Right lobe of liver (tissue), 6 donors: ENCODE data around the gene NHLH1. TPM values are rescaled to one million over a fixed set of nuclear protein-coding genes. Genes with fewer than 3 reads are reported as not detected.

Experiments used
- ATAC-seq, 4 donors: fragments of 200-7000 bp; cut with Tn5 transposase; one replicate each; pipeline ENCODE4 v1.9.1; 2020; ENCODE audit warnings: mild to moderate bottlenecking in 4 of 4, moderate library complexity in 4 of 4
- DNase-seq, 3 donors: peaks; one replicate each; pipeline ENCODE4 v3.0.0-alpha.2; 2020
- H3K27ac ChIP-seq, 3 donors: fragments of 200-600 bp; one replicate each; pipeline ENCODE4 v1.8.0; 2022
- H3K27me3 ChIP-seq, 2 donors: fragments of 200-600 bp; one replicate each; pipeline ENCODE4 v1.8.0; 2022
- H3K36me3 ChIP-seq, 4 donors: fragments of 200-600 bp; sonication (generic) in 1 of 4; one replicate each; pipeline versions ENCODE4 v1.5.1 to v1.8.0; 2017 to 2022; ENCODE audit warnings: control low read depth in 1 of 4
- H3K4me1 ChIP-seq, 4 donors: fragments of 200-600 bp; sonication (generic) in 1 of 4; one replicate each; pipeline versions ENCODE4 v1.5.1 to v1.8.0; 2017 to 2022; ENCODE audit warnings: control low read depth in 1 of 4
- H3K4me3 ChIP-seq, 3 donors: fragments of 200-600 bp; one replicate each; pipeline ENCODE4 v1.8.0; 2022
- H3K9me3 ChIP-seq, 4 donors: fragments of 200-600 bp; sonication (generic) in 1 of 4; one replicate each; pipeline versions ENCODE4 v1.5.1 to v1.8.0; 2017 to 2022; ENCODE audit warnings: control low read depth in 1 of 4
- POLR2A ChIP-seq: fragments of 450-650 bp; IDR thresholded peaks from one replicate; pipeline ENCODE4 v1.6.1; 2017; ENCODE audit warnings: antibody characterized with exemption, mild to moderate bottlenecking
- WGBS: methylation state at CpG from one replicate; pipeline ENCODE4 v1.1.6; 2018; ENCODE audit warnings: low coverage, low lambda C conversion rate; ENCODE audit not compliant: insufficient coverage; ENCODE audit errors: missing lambda C conversion rate; 5-methylcytosine and 5-hydroxymethylcytosine counted together
- intact Hi-C, 2 donors: fragments of 100-400 bp; cut with DNase I; formaldehyde crosslinking; loops; one replicate each; pipeline versions ENCODE4 v1.11.2 to v1.14.1; 2022
- total RNA-seq, 6 experiments: library from RNA; depleted of rRNA in 2 of 6; stranded (reverse); fragments of >200 nt in 2 of 6; fragmentation: NEBNext Ultra II Directional in 3 of 6; extraction: Animal tissue kit (Norgen Biotek cat#: 25700) in 3 of 6; gene quantifications; one replicate each; pipeline versions ENCODE4 v1.1.0 to v1.2.4, GENCODE V29; 2016 to 2023
- TF ChIP-seq, protein P1 (sequence below), 4 donors: fragments of 200-600 bp in 3 of 4; fragments of 450-650 bp in 1 of 4; IDR thresholded peaks; one replicate each; pipeline versions ENCODE4 v1.5.1 to v1.8.0; 2016 to 2022; ENCODE audit warnings: antibody characterized with exemption in 4 of 4, mild to moderate bottlenecking in 2 of 4
- donor health status: DM: no; HTN: yes; CAD: no.
- donor health status: DM: no; HTN: no; CAD: no.
- donor health status: DM: no; HTN: no; CAD: no.
- donor health status: DM: no; HTN: yes; CAD: no.
- donor health status: DM: no; HTN: yes; CAD: no.

Gene NHLH1
- total RNA-seq, 6 experiments from 2014 or later = 0.07 to 0.12 TPM; not detected in 4

DNA sequence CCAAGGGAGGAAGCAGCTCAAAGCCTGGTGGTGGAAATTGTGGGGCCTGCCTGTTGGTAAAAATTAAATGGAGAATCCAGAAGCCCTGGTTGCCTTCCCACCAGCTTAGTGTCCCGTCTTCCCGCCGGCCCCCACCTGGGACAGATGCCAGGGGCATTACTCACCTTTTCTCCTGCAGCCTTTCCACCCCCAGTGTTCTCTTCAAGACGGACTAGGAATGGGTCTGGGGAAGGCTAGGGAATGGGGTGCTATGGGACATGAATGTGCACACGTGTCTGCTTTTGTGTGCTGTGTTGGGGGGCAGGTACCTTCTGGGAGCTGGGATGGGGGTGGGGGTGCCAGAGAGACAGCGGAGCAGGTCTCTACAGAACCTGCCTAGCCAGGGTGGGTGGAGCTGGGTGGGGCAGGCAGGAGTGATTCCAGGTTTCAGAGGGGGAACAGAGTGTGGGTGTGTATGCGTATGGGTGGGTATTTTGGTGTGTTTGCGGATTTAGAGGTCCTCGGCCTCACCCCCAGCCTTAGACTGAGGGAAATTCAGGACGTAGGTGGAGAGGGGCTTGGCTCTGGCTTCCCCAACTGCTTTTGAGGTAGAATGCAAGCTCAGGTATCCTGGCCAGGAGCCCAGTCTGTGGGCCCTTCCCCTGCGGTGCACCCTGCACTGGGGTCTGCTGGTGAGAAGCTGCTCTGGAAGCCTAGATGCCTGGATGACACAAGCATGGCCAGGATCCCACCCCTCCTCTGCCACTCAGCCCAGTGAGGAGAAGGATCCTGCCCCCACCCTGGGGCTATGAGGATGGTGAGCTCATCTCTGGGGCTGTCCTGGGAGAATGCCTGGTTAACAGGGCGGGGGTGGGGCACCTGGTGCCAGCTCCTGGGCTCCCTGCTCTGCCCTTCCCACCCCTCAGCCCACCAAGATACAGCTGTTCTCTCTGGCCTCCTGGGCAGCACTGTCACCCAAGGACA, 41.2 kb downstream of the NHLH1 start:
- no peaks in the 10 kb centered on the region for H3K27me3 ChIP-seq
- no peak overlapping the region for H3K27ac ChIP-seq
- H3K4me3 ChIP-seq = no peak overlapping the region
- H3K9me3 ChIP-seq = no peaks in the 10 kb centered on the region
- DNase-seq (no peak), ATAC-seq (no peak)
- no peaks in the 10 kb centered on the region for H3K36me3 ChIP-seq
- intact Hi-C loops = no loop called here
- TF ChIP-seq, protein P1, sequence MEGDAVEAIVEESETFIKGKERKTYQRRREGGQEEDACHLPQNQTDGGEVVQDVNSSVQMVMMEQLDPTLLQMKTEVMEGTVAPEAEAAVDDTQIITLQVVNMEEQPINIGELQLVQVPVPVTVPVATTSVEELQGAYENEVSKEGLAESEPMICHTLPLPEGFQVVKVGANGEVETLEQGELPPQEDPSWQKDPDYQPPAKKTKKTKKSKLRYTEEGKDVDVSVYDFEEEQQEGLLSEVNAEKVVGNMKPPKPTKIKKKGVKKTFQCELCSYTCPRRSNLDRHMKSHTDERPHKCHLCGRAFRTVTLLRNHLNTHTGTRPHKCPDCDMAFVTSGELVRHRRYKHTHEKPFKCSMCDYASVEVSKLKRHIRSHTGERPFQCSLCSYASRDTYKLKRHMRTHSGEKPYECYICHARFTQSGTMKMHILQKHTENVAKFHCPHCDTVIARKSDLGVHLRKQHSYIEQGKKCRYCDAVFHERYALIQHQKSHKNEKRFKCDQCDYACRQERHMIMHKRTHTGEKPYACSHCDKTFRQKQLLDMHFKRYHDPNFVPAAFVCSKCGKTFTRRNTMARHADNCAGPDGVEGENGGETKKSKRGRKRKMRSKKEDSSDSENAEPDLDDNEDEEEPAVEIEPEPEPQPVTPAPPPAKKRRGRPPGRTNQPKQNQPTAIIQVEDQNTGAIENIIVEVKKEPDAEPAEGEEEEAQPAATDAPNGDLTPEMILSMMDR (IDR thresholded peaks at IDR 0.05) = no peak
- no peak for TF ChIP-seq POLR2A
- 78% methylated on average over 7 of the region's 12 CpGs for WGBS
- H3K4me1 ChIP-seq = no peaks in the 10 kb centered on the region

DNA sequence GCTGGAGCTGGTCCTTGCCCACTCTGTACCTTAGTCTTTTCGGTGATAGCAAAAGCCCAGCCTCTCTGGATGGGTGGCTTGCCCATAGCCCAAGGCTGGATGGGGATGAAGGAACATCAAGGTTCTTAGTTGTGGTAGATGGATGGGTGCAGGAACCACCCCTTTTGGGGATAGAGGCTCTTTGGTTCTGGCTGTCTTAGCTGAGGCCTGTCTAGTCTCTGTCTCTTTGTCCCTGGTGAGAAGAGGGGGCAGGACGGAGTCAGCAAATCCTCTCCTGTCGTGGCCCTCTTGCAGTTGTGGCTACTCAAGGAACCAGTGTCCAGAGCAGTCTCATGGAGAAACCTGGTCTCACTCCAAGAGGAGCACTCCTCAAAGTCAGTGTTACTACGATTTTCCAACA, 42.0 kb downstream of the NHLH1 start:
- TF ChIP-seq POLR2A = no peak
- TF ChIP-seq, protein P1 (IDR thresholded peaks at IDR 0.05) = no peak
- H3K9me3 ChIP-seq = no peaks in the 10 kb centered on the region
- no peaks in the 10 kb centered on the region for H3K4me1 ChIP-seq
- no peak overlapping the region for H3K4me3 ChIP-seq
- 56% methylated on average over 3 of the region's 4 CpGs for WGBS
- H3K27ac ChIP-seq = no peak overlapping the region
- DNase-seq (no peak), ATAC-seq (no peak)
- intact Hi-C loops = no loop called here
- H3K36me3 ChIP-seq = no peaks in the 10 kb centered on the region
- H3K27me3 ChIP-seq = no peaks in the 10 kb centered on the region

DNA sequence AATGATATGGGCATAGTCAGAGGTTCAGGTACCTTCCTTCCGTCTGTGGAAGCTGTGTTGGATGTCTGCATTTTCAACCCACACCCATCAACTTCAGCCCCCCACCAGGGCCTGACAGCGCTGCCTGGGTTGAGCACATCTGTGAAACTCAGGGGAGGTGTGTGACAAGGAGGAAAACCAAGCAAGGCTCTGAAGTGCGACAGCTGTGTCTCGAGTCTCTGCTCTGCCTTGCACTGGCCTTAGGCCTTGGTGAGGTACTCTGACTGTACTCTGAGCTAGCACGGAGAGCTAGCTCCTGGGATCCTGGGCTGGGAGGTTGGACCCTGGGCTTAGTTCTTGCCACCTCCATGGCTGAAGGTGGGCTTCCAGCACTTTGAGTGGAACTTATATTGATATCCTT, 42.6 kb downstream of the NHLH1 start:
- Histone ChIP-seq H3K4me1 (no peaks in the 10 kb centered on the region), H3K4me3 (no peak overlapping the region), H3K27me3 (no peaks in the 10 kb centered on the region), H3K9me3 (no peaks in the 10 kb centered on the region), H3K36me3 (no peaks in the 10 kb centered on the region), H3K27ac (no peak overlapping the region)
- 71% methylated on average over 2 of the region's 5 CpGs for WGBS
- no peak for DNase-seq
- intact Hi-C loops = no loop called here
- no peak for TF ChIP-seq POLR2A
- TF ChIP-seq, protein P1 (IDR thresholded peaks at IDR 0.05) = no peak
- ATAC-seq = no peak

DNA sequence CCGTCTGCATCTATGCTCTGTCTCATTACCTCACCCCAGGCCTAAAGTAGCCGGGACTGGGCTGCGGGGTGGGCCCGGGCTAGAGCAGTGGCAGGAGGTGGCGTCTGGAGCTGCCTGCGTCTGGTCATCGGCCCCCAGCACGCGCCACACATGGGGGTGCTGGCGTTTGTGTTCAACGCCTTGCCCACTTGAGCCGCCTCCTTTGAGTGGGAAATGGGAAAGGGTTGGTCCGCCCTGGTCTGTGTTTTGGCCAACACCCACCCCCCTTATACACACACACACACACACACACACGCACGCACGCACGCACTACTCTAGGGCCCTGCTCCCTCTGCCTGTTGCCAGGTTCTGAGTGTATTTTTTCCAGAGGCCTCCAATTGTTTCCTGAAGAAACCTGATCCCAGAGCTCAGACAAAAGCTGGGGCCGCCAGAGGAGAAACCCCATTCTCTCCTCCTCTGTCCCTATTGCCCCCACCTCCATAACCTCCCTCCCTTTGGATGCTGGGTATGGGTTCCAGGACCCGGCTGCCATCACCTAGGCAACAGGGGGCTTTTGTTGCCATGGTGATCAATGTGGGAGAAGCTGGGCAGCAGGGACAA, 43.6 kb downstream of the NHLH1 start:
- TF ChIP-seq, protein P1 (IDR thresholded peaks at IDR 0.05) = no peak
- TF ChIP-seq POLR2A = no peak
- ATAC-seq (no peak), DNase-seq (no peak)
- intact Hi-C loops = no loop called here
- H3K36me3 ChIP-seq = no peaks in the 10 kb centered on the region
- no peaks in the 10 kb centered on the region for H3K27me3 ChIP-seq
- no peaks in the 10 kb centered on the region for H3K9me3 ChIP-seq
- no peak overlapping the region for H3K4me3 ChIP-seq
- 68% methylated on average over 9 of the region's 19 CpGs for WGBS
- no peaks in the 10 kb centered on the region for H3K4me1 ChIP-seq
- H3K27ac ChIP-seq = no peak overlapping the region
